Kidney epithelial cell (primary cell): ENCODE results near the gene MICB. TPM values are rescaled to one million over a fixed set of nuclear protein-coding genes. Genes with fewer than 3 reads are reported as not detected.

Experiments
- DNase-seq: peaks from one replicate; pipeline ENCODE4 v3.0.0-alpha.2; 2010; ENCODE audit warnings: low read depth
- H3K27me3 ChIP-seq: 2 replicates; pipeline ENCODE4 v1.6.0; 2011; ENCODE audit warnings: low read length; ENCODE audit not compliant: control insufficient read depth, insufficient read depth
- H3K36me3 ChIP-seq: 2 replicates; pipeline ENCODE4 v1.5.1; 2011; ENCODE audit warnings: low read length; ENCODE audit not compliant: control insufficient read depth, insufficient read depth
- H3K4me3 ChIP-seq: 2 replicates; pipeline ENCODE4 v1.5.1; 2011; ENCODE audit warnings: low read depth, mild to moderate bottlenecking, control low read depth, low read length
- total RNA-seq: library from RNA; depleted of rRNA; stranded (reverse); fragments of >200 nt; gene quantifications from 2 replicates; pipeline ENCODE4 v1.2.3, GENCODE V29; 2015
- TF ChIP-seq, protein P1 (sequence below): IDR thresholded peaks from 2 replicates; pipeline ENCODE4 v1.5.1; 2011; ENCODE audit warnings: mild to moderate bottlenecking, moderate library complexity, low read length, control low read depth, inconsistent platforms; ENCODE audit not compliant: insufficient read depth, poor library complexity, severe bottlenecking

Gene MICB
- total RNA-seq, 1 donor from 2014 or later = 8.1 TPM

DNA sequence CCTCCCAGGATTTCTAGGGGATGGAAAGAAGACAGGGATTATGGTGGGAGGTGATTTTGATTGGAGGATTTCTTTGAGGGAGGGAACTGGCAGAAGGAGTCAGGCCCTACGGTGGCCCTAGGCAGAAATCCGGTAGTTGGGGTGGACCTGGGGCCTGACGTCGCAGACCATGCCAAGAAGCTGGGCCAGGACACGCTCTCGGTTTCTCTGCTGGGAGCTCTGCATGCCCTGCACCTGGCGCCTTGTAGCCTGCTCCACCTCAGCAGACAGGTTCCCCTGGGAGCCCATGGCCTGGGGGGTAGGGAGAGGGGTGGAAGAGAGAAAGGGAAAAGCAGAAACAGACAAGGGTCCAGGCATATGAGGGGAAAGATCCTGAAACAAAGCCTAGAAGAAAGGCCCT, 47.3 kb downstream of the MICB start:
- no peaks in the 10 kb centered on the region for H3K27me3 ChIP-seq
- TF ChIP-seq, protein P1, sequence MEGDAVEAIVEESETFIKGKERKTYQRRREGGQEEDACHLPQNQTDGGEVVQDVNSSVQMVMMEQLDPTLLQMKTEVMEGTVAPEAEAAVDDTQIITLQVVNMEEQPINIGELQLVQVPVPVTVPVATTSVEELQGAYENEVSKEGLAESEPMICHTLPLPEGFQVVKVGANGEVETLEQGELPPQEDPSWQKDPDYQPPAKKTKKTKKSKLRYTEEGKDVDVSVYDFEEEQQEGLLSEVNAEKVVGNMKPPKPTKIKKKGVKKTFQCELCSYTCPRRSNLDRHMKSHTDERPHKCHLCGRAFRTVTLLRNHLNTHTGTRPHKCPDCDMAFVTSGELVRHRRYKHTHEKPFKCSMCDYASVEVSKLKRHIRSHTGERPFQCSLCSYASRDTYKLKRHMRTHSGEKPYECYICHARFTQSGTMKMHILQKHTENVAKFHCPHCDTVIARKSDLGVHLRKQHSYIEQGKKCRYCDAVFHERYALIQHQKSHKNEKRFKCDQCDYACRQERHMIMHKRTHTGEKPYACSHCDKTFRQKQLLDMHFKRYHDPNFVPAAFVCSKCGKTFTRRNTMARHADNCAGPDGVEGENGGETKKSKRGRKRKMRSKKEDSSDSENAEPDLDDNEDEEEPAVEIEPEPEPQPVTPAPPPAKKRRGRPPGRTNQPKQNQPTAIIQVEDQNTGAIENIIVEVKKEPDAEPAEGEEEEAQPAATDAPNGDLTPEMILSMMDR = no peak
- H3K4me3 ChIP-seq = no peak overlapping the region
- DNase-seq = no peak
- no peaks in the 10 kb centered on the region for H3K36me3 ChIP-seq

DNA sequence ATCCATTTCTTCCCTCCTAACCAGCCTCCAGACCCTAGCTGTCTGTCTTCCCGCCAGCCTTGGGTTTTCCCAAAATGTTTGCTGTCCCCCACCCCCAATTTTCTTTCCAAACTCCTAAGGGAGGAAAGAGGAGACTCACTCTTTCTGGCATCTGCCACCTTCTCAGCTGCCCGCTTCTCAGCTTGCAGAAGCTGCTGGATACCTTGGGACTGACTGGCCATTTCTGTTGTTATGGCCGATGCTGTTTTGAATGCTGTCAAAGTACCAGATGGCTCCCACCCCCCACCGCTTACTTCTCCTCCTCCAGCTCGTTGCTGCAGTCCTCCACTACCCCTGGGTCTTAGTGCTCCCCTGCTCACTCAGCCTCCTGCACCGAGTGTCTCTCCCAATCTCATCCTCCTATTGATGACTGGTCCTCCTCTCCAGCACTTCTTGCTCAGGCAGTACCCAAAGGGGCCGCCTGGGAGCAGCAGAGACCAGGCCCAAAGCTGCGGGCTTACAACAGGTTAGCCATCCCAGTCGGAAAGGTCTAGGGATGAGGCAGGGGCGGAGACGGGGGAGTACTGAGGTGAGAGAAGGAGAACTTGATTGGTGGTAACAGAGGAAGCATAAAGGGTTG, 48.5 kb downstream of the MICB start, which contains the start of gene ATP6V1G2:
ATP6V1G2 (minus strand) TSS at position 270 of the 619 bp plus-strand sequence; CDS start at position 221, 49 bp downstream.
- no peaks in the 10 kb centered on the region for H3K36me3 ChIP-seq
- peak; percentile 79 for DNase-seq
- peak within 1 kb of the TSS; percentile 44 for H3K4me3 ChIP-seq
- TF ChIP-seq, protein P1 = peak; percentile 98
- no peaks in the 10 kb centered on the region for H3K27me3 ChIP-seq

DNA sequence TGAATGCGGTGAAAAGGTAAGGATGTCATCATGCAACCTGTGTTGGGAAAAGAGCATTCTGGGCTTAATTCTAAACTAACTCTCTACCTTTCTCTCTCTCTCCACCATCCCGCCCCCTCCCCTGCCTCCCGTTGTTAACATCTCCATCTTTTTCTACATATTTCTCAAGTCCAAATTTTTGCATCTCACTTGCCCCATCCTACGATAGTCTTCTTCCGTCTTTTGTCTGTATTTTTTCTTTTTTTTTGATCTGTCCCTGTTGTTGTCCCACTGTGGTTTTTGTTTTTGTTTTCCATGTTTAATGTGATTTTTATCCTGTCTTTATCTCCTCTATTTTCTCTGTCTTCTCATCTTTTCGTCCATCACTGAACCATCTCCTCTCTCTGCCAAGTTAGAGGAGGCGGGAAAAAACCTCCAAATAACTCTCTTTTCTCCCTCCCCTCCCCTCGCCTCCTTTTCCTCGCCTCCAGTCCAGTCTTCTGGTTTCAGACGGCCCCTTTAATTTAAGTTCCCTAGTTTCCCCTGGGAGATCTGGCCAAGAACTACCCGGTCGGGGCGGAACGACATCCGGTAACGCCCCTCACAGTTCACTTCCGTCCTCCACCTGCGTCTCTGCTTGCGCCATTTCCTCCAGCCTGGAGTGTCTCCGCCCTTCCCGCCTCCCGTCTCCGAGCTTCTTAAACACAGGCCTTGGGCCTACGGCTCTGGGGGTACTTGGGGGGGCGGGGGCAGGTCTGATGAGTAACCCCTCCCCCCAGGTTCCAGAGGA, 49.2 kb downstream of the MICB start, which contains the start of gene NFKBIL1:
NFKBIL1 (plus strand) TSS at position 651 of the 769 bp plus-strand sequence; CDS start at position 738, 87 bp downstream.
- Histone ChIP-seq H3K27me3 (no peaks in the 10 kb centered on the region), H3K4me3 (peak within 1 kb of the TSS; percentile 44), H3K36me3 (no peaks in the 10 kb centered on the region)
- peak; percentile 86 for DNase-seq
- TF ChIP-seq, protein P1 = no peak

DNA sequence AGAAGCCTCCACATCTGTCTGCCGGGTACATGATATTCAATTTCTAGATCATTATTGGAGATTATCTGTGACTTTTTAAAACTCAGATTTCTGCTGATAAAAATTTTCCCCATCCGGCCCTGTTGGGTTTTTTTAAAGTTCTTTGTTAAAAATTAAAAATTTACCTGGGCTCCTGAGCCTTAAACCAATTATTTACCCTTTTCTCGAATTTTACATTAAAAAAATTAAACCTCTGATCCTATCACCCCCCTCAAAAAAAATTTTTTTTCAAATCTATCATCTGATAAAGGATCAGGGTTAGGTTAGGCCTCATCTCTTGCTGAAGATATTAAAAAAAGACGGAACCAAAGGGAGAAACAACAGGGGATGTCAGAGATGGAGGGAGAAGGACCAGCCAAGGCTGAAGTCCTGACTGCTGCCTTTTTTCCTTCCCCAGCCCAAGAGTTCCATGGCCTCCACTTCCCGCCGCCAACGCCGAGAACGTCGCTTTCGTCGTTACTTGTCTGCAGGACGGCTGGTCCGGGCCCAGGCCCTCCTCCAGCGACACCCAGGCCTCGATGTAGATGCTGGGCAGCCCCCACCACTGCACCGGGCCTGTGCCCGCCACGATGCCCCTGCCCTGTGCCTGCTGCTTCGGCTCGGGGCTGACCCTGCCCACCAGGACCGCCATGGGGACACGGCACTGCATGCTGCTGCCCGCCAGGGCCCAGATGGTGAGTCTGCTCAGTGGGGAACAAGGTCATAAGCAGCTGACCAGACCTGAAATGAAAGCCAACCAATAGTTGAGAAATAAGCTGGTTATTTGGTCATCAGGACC, 50.0 kb downstream of the MICB start:
- no peak for DNase-seq
- H3K4me3 ChIP-seq = peak overlapping the region; percentile 44
- TF ChIP-seq, protein P1 = no peak
- no peaks in the 10 kb centered on the region for H3K36me3 ChIP-seq
- no peaks in the 10 kb centered on the region for H3K27me3 ChIP-seq

DNA sequence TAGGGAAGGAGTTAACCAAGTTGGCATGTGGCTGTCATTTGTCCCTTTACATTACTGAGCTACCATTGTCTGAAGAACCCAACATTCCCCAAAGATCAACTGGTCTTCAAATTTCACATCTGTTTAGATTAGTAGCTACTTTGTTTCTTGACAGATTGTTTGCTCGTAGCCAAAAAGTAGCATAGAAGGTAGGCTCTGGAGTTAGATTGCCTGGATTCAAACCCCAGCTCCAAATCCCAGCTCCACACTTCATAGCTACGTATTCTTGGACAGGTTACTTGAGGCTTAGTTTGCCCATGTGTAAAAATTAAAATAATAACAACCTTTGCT, 50.6 kb downstream of the MICB start:
- no peaks in the 10 kb centered on the region for H3K27me3 ChIP-seq
- DNase-seq = no peak
- TF ChIP-seq, protein P1 = no peak
- no peak overlapping the region for H3K4me3 ChIP-seq
- no peaks in the 10 kb centered on the region for H3K36me3 ChIP-seq
